Fibroblast of villous mesenchyme (primary cell): ENCODE data around the gene LCN1. TPM values are rescaled to one million over a fixed set of nuclear protein-coding genes. Genes with fewer than 3 reads are reported as not detected.
A peak's percentile ranks its signal among the peaks of the same experiment; 100 is the strongest.

Experiments
- DNase-seq: peaks from one replicate; pipeline ENCODE4 v3.0.0-alpha.2; 2010; ENCODE audit warnings: low read depth
- H3K4me3 ChIP-seq: 2 replicates; pipeline ENCODE4 v1.5.1; 2011; ENCODE audit warnings: low read depth, mild to moderate bottlenecking, low read length
- total RNA-seq: library from RNA; depleted of rRNA; stranded (reverse); fragments of >200 nt; gene quantifications from 2 replicates; pipeline ENCODE4 v1.2.3, GENCODE V29; 2012
- TF ChIP-seq, protein P1 (sequence below): IDR thresholded peaks from 2 replicates; pipeline ENCODE4 v1.5.1; 2012; ENCODE audit warnings: low read depth, mild to moderate bottlenecking, low read length; ENCODE audit not compliant: insufficient read depth

Gene LCN1
- total RNA-seq, 1 donor, result not detected

DNA sequence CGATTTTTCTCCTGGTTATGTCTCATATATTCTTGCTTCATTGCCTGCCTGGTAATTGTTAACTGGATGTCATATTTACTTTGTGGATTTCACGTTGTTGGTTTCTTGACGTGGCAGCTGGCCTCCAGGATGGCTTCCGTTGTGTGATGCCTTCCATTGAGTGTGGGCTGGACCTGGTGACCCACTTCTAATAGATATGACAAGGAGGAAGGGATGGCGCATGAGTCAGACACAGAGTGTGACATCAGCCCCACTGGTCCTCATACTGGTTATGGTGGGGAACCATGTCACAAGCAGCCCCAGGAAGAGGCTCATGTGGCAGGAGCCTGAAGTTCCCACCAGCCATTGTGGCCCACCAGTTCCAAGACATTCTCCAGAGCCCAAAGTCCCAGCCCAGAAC is 34.0 kb downstream of the LCN1 start:
- TF ChIP-seq, protein P1, sequence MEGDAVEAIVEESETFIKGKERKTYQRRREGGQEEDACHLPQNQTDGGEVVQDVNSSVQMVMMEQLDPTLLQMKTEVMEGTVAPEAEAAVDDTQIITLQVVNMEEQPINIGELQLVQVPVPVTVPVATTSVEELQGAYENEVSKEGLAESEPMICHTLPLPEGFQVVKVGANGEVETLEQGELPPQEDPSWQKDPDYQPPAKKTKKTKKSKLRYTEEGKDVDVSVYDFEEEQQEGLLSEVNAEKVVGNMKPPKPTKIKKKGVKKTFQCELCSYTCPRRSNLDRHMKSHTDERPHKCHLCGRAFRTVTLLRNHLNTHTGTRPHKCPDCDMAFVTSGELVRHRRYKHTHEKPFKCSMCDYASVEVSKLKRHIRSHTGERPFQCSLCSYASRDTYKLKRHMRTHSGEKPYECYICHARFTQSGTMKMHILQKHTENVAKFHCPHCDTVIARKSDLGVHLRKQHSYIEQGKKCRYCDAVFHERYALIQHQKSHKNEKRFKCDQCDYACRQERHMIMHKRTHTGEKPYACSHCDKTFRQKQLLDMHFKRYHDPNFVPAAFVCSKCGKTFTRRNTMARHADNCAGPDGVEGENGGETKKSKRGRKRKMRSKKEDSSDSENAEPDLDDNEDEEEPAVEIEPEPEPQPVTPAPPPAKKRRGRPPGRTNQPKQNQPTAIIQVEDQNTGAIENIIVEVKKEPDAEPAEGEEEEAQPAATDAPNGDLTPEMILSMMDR, result no peak
- H3K4me3 ChIP-seq, result no peak overlapping the region
- peak; percentile 44 for DNase-seq

DNA sequence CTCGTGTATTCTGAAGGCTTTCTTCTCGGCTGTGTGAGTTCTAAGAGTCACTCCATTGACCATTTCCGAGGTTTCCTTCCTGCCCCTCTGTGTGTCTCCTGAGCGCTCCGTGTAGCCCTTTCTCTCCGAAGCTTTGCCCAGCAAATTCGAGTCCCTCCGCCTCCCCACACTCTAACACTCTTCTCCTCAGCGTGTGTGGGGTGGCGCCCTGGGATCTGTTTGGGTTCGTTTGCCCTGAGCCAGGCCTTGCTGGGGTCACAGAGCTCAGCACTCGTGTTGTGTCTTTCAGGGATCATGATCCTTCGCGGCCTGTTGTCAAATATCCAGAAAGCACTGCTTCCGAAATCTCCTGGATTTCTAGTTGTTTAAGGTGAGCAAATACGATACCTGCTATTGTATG is 34.7 kb downstream of the LCN1 start:
- TF ChIP-seq, protein P1, result no peak
- DNase-seq, result no peak
- H3K4me3 ChIP-seq, result no peak overlapping the region

DNA sequence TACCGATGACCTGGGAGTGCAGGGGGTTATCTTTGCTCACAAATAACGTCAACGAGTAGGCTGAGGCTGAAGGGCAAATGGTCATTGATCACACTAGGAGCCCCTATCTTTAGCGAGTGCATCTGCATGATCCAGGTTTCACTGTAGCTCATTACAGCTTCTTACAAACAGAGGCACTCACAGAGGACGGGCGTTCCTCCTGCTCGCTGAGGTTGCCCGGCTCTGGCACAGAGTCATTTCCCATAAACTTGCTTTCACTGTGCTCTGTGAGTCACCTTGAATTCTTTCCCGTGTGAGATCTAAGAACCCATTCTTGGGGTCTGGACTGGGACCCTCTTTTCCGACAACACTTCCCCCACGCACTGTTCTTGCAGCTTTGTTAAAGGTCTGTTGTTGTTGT is 38.4 kb downstream of the LCN1 start:
- TF ChIP-seq, protein P1, result no peak
- H3K4me3 ChIP-seq, result no peak overlapping the region
- peak; percentile 6 for DNase-seq

DNA sequence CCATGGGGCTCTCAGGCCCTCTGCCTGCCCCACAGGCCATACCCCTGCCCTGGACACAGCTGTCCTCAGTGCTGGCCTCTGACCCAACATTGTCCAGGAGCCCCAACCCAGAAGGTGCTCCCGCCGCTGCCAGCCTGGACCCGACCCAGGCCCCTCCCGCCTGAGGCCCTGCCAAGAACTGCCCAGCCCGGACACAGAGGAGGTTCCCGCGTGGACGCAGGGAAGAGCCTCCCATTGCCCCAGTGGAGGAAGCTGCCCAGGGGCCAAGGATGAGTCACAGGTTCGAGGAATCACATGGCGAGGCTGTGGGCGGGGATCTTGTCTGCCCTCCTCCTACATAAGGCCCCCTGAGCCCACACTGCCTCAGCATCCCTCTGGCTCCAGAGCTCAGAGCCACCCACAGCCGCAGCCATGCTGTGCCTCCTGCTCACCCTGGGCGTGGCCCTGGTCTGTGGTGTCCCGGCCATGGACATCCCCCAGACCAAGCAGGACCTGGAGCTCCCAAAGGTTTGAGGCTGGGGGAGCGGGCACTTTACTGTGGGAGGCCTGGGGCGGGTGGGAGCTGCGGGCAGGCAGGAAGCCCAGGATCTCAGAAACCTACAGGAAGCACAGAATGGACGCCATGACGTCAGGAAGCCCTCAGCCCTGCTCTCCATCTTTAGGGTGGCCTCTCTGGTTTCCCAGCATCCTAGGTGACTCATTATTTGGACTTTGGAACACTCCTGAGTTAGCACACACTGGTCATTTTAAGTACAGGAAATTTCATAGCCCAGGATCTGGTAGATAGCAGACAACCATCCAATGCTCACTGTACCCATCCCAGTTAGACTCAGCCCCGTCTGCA is 40.4 kb downstream of the LCN1 start, which contains the start of gene PAEP:
PAEP (plus strand) TSS at position 366 of the 844 bp plus-strand sequence.
- TF ChIP-seq, protein P1, result no peak
- no peak for DNase-seq
- H3K4me3 ChIP-seq, result no peak within 1 kb of the TSS

DNA sequence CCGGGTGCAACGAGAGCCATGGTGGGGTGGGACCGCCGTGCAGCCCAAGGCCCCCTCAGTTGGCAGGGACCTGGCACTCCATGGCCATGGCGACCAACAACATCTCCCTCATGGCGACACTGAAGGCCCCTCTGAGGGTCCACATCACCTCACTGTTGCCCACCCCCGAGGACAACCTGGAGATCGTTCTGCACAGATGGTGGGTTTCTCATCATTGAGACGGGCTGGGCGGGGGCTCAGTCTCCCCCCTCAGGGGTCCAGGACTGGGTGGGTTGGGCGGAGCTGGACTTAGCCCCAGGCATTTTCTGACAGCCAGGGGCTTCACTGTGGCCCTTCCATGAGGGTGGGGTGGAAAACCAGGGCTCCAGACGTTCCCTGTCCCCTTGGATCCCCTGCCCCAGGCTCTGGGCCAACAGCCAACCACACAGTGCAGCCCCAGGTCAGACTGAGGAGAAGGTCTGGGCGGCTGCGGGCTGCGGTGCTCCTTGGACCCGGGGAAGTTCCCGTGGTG is 41.0 kb downstream of the LCN1 start:
- TF ChIP-seq, protein P1, result no peak
- no peak for DNase-seq
- H3K4me3 ChIP-seq, result no peak overlapping the region

DNA sequence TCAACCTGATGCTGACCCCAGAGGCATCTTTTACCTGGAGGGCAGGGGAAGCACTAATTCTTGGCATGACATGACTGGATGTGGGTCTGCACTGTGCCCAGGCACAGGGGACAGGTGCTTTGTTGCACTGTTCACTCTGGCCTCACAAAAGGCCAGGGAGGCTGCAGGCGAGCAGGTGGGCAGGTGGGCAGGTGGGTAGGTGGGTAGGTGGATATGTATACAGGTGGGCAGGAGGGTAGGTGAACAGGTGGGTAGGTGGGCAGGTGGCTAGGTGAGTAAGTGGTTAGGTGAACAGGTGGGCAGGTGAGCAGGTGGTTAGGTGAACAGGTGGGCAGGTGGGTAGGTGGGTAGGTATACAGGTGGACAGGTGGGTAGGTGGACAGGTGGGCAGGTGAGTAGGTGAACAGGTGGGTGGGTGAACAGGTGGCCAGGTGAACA is 41.8 kb downstream of the LCN1 start:
- no peak overlapping the region for H3K4me3 ChIP-seq
- TF ChIP-seq, protein P1, result no peak
- DNase-seq, result no peak
